Mucosa of stomach (tissue), 1 donor: ENCODE results near the gene CPNE4.

Experiments
- H3K27me3 ChIP-seq: one replicate; pipeline ENCODE4 v1.7.0; 2013; ENCODE audit warnings: mild to moderate bottlenecking, low read length; ENCODE audit not compliant: control insufficient read depth, insufficient read depth
- H3K36me3 ChIP-seq: one replicate; pipeline ENCODE4 v1.7.0; 2013; ENCODE audit warnings: low read length; ENCODE audit not compliant: control insufficient read depth, insufficient read depth
- H3K4me1 ChIP-seq: one replicate; pipeline ENCODE4 v1.7.0; 2013; ENCODE audit warnings: mild to moderate bottlenecking, low read length; ENCODE audit not compliant: control insufficient read depth, insufficient read depth
- H3K4me3 ChIP-seq: one replicate; pipeline ENCODE4 v1.7.0; 2013; ENCODE audit warnings: low read length
- H3K9ac ChIP-seq: one replicate; pipeline ENCODE4 v1.7.0; 2013; ENCODE audit warnings: mild to moderate bottlenecking, low read length, moderate library complexity
- H3K9me3 ChIP-seq: one replicate; pipeline ENCODE4 v1.7.0; 2013; ENCODE audit warnings: mild to moderate bottlenecking, low read length, moderate library complexity; ENCODE audit not compliant: control insufficient read depth
- donor health status: Pancreatic carcinoma.

The CPNE4 gene

DNA sequence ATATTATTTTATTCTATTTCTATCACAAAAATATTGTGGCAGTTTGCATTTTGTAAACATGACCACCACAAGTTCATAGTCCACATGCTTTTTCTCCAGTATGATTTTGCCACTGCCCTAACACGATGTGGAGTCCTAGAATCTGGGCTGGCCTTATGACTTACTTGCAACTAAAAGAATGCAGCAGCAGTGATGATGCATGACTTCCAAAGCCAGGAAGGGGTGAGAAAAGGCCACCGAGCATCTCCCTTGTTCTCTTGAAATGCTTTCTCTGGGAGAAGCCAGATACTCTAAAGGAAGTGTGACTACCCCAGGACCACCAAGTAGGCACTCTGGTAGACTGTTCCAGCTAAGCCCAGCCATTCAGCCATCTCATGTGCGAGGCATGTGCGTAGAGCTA, 340.4 kb downstream of the CPNE4 start:
- Histone ChIP-seq H3K4me3 (no peak overlapping the region), H3K9ac (no peak overlapping the region), H3K9me3 (no peaks in the 10 kb centered on the region), H3K4me1 (no peaks in the 10 kb centered on the region), H3K36me3 (no peaks in the 10 kb centered on the region), H3K27me3 (no peaks in the 10 kb centered on the region)

DNA sequence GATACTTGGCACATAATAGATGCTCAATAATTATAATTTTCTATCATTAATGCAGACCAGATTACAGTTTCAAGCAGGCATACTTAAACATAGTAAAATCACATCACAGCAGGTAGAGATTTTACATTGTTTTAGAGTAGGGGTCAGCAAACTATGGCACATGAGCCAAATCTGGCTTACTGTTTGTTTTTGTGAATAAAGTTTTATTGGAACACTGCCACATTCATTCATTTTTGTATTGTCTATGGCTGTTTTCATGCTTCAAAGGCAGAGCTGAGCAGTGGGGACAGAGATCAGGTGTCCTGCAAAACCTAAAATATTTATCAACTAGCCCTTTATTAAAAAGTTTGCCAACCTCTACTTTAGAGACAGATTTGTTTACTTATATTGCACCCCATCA, 342.5 kb downstream of the CPNE4 start:
- Histone ChIP-seq H3K27me3 (no peaks in the 10 kb centered on the region), H3K9ac (no peak overlapping the region), H3K36me3 (no peaks in the 10 kb centered on the region)

DNA sequence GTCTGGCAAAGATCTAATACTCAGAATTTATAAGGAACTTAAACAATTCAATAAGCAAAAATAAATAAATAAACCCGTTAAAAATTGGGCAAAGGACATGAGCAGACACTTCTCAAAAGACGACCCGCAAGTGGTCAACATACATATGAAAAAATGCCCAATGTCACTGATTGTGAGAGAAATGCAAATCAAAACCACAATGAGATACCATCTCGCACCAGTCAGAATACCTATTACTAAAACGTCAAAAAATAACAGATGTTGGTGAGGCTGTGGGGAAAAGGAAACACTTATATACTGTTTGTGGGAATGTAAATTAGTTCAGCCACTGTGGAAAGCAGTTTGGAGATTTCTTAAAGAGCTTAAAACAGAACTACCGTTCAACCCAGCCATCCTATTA, 344.0 kb downstream of the CPNE4 start:
- no peaks in the 10 kb centered on the region for H3K27me3 ChIP-seq
- no peaks in the 10 kb centered on the region for H3K9me3 ChIP-seq
- no peaks in the 10 kb centered on the region for H3K4me1 ChIP-seq
- no peaks in the 10 kb centered on the region for H3K36me3 ChIP-seq
- H3K4me3 ChIP-seq = no peak overlapping the region
- no peak overlapping the region for H3K9ac ChIP-seq

More for the DNA sequence above, 342.5 kb downstream of the CPNE4 start:
- no peak overlapping the region for H3K4me3 ChIP-seq
- no peaks in the 10 kb centered on the region for H3K9me3 ChIP-seq
- no peaks in the 10 kb centered on the region for H3K4me1 ChIP-seq

DNA sequence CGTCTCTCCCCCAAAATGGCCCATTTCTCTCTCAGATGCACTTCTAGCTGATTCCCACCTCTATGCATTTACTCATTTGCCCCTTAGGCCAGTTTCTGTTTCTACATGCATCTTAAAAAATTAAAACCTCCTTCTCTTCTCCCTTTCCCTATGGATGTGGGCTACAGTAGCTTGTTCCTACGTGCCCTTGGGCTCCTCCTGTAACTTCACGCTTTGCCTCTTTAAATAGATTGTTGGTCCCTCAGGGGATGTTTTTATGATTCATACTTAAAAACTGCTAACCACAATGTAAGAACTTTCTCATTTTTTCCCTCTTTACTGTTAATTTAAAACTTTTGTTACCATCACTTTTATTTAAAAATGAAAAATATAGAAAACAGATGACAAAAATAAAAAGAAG, 346.4 kb downstream of the CPNE4 start:
- Histone ChIP-seq H3K9ac (no peak overlapping the region), H3K27me3 (no peaks in the 10 kb centered on the region), H3K9me3 (no peaks in the 10 kb centered on the region), H3K36me3 (no peaks in the 10 kb centered on the region), H3K4me1 (no peaks in the 10 kb centered on the region), H3K4me3 (no peak overlapping the region)

DNA sequence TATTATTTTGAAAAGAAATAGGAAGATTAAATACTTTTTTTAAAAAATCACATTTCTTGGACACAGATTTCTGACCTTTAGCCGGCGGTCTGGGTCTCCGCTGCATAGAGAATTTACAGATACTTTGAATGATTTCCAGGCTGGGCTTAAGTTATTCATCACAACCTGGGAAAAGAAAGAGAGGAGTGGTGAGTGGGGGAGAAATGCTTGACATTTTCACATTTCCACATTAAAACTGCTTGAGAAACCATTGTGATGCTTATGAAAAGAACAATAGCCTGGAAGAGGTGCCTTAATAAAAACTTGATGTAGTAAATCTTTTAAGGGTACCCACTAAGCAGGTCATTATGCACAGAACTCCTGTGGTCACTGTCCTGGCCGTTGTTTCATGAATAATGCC, 365.2 kb downstream of the CPNE4 start:
- H3K36me3 ChIP-seq = no peaks in the 10 kb centered on the region
- H3K27me3 ChIP-seq = no peaks in the 10 kb centered on the region
- no peaks in the 10 kb centered on the region for H3K9me3 ChIP-seq
- no peak overlapping the region for H3K4me3 ChIP-seq
- no peak overlapping the region for H3K9ac ChIP-seq
- H3K4me1 ChIP-seq = no peaks in the 10 kb centered on the region

DNA sequence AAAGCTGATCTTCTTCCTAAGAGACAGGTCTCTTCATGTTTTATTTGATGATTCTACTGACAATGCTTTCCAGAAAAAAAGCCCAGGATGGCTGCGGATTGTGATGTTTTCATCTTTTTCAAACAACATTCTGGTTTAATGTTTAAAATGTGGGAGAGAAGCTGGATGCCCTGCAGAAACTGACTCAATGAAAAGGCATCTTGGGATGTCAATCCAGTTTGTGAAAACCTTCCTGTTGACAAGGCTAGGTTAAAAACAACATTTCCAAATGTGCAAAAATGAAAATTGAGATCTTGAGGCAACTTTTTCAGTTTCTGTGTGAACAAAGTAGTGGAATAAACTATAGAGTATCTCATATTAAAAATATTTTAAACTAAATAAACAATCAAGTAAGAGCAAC, 376.0 kb downstream of the CPNE4 start:
- H3K27me3 ChIP-seq = no peaks in the 10 kb centered on the region
- H3K9ac ChIP-seq = no peak overlapping the region
- no peaks in the 10 kb centered on the region for H3K9me3 ChIP-seq
- H3K36me3 ChIP-seq = no peaks in the 10 kb centered on the region
- H3K4me3 ChIP-seq = no peak overlapping the region
- no peaks in the 10 kb centered on the region for H3K4me1 ChIP-seq

DNA sequence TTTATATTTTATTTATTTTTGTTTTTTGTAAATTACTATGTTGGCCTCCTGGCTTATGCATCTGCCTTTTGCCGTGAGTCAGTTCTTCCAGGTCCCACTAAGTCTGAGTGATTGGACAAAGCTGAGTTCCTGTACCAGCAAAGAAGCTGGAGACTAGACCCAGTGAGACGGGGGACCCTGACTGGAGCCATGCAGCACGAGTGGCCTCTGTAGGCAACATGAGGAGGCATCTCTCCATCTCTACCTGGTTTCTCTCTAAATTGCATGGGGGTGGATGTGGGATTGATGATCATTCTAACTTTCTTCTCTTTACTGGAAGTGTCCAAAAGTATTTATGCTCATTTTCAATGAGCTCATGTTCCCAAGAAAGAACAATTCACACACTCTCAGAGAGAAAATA, 376.7 kb downstream of the CPNE4 start:
- no peaks in the 10 kb centered on the region for H3K9me3 ChIP-seq
- H3K27me3 ChIP-seq = no peaks in the 10 kb centered on the region
- H3K36me3 ChIP-seq = no peaks in the 10 kb centered on the region
- no peaks in the 10 kb centered on the region for H3K4me1 ChIP-seq
- no peak overlapping the region for H3K9ac ChIP-seq
- H3K4me3 ChIP-seq = no peak overlapping the region

DNA sequence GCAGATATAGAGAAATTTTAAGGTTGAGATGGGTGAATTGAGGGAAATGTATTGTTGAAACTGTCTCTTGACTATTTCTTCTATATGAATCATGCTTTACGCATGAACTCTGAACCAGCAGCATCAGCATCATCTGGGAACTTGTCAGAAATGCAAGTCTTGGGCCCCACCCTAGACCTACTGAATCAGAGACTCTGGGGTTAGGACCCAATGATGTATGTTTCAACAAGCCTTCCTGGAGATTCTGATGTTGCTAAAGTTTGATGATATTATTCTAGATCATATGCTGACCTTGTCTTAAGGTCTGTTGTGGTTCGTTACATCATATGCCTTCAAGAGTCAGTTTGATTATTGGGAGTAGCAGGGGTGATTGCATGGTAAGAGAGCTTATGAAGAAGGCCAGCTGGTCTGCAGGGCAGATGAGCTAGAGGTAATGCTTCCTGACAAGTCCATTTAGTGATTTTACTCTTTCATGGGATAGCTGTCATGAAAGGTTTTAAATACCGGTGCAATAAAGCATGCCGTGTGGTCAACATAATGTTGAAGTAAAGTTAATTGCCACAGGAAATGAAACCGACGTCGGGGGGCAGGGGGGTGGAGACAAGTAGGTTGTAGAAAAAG, 379.6 kb downstream of the CPNE4 start:
- Histone ChIP-seq H3K9me3 (no peaks in the 10 kb centered on the region), H3K9ac (no peak overlapping the region), H3K36me3 (no peaks in the 10 kb centered on the region), H3K4me1 (no peaks in the 10 kb centered on the region), H3K4me3 (no peak overlapping the region), H3K27me3 (no peaks in the 10 kb centered on the region)

DNA sequence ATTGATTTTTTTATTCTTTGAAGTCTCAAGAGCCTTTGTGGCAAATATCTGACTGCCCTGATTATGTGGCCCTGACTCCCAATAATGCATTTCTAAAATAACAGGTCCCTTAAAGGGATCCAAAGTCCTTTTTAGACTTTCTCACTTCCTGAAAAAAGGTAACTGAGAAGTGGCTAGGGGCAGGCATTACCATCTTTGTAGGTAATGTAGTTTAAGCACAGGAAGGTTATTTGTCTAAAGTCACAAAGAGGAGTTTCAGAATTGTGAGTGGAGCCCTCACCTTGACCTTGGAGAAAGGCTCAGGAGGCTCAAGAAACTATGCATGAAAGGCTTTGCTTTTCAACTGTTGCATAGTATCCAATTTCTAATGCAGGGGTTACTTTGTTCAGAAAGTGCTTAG, 389.2 kb downstream of the CPNE4 start:
- H3K9ac ChIP-seq = no peak overlapping the region
- no peaks in the 10 kb centered on the region for H3K36me3 ChIP-seq
- H3K9me3 ChIP-seq = no peaks in the 10 kb centered on the region
- no peak overlapping the region for H3K4me3 ChIP-seq
- H3K27me3 ChIP-seq = no peaks in the 10 kb centered on the region
- H3K4me1 ChIP-seq = no peaks in the 10 kb centered on the region

DNA sequence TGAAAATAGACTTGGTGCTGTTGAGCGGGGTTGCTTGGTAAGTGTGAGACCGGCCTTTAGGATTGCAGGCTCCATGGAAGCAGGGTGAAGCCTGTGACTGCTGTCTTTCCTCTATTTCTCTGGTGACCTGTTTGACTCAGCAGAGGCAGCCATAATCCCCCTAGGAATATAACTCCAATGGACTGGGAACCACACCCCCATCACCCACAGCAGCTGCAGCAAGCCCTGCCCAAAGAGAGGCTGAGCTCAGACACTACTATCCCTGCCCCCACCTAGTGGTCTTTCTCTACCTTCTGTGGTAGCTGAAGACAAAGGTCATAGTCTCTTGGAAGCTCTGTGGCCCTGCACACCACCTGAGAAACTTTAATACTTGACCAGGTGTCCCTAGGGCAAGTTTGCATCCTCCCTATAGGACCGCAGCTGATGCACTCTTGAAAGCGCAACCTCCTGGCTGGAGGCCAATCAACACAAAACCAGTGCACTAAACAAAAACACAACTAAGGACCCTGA, 398.5 kb downstream of the CPNE4 start:
- Histone ChIP-seq H3K9ac (no peak overlapping the region), H3K27me3 (no peaks in the 10 kb centered on the region), H3K9me3 (no peaks in the 10 kb centered on the region), H3K4me1 (no peaks in the 10 kb centered on the region), H3K36me3 (no peaks in the 10 kb centered on the region), H3K4me3 (no peak overlapping the region)

DNA sequence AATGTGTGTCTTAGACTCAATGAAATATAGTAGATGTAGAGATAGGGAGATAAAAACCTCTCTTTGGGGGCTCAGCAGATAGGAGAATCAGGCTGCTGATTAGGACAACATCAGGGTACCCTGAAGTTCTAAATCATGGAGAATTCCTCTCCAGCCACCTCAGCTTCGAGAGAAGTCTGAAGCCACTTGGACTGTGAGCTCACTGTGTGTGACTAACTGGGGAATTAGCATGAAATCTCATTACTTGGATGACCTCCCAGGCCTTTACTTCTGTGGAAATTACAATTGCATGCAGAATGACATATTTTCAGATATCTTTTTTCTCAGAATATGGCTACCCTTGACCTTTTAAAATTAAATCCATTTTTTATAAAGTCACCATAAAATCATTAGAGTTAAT, 404.0 kb downstream of the CPNE4 start:
- H3K4me3 ChIP-seq = no peak overlapping the region
- no peaks in the 10 kb centered on the region for H3K4me1 ChIP-seq
- no peaks in the 10 kb centered on the region for H3K27me3 ChIP-seq
- no peaks in the 10 kb centered on the region for H3K36me3 ChIP-seq
- no peak overlapping the region for H3K9ac ChIP-seq
- no peaks in the 10 kb centered on the region for H3K9me3 ChIP-seq

DNA sequence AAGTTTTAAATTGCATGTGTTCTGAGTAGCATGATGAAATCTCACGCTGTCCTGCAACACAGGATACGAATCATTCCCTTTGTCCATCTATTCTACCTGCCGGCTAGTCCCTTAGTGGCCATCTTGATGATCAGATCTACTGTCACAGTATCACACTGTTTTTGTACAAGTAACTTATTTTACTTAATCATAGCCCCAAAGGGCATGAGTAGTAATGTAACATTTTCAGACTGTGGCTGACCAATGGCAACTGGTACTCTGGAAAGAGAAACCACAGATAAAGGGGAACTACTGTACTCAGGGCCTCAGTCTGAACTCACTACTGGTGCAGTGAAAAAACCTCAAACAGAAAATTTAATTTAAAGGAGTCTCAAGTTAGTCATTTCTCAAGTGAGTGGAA, 404.7 kb downstream of the CPNE4 start:
- H3K4me3 ChIP-seq = no peak overlapping the region

DNA sequence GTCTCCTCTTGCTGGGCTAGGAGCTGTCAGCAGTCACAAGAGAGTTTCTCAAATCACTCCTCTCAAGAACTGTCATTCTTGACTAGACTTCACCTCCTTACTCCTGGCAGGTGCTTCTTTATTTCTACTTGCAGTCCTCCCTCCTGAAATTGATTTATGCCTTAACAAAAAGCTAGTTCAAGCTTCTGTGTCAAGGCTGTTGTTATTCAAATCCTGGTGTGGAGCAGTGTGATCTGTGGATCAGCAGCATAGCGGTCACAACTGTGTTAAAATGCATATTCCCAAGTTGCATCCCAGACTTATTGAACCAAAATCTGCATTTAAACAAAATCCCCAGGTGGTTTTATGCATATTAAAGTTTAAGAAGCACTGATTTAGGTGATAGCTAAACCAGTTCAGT, 411.4 kb downstream of the CPNE4 start:
- no peak overlapping the region for H3K4me3 ChIP-seq
- H3K36me3 ChIP-seq = no peaks in the 10 kb centered on the region
- no peak overlapping the region for H3K9ac ChIP-seq
- no peaks in the 10 kb centered on the region for H3K4me1 ChIP-seq
- H3K9me3 ChIP-seq = no peaks in the 10 kb centered on the region
- no peaks in the 10 kb centered on the region for H3K27me3 ChIP-seq

More for the DNA sequence above, 404.7 kb downstream of the CPNE4 start:
- Histone ChIP-seq H3K9me3 (no peaks in the 10 kb centered on the region), H3K9ac (no peak overlapping the region), H3K4me1 (no peaks in the 10 kb centered on the region), H3K27me3 (no peaks in the 10 kb centered on the region), H3K36me3 (no peaks in the 10 kb centered on the region)
